ENCODE measurements around the gene CLDN7. TPM values are rescaled to one million over a fixed set of nuclear protein-coding genes. Genes with fewer than 3 reads are reported as not detected.
A peak's percentile ranks its signal among the peaks of the same experiment; 100 is the strongest.

Gene CLDN7
- polyA plus RNA-seq, 1 donor (not counting 4 experiments of a cell fraction or from before 2014, with no cell fraction given) = 6.3 TPM

DNA sequence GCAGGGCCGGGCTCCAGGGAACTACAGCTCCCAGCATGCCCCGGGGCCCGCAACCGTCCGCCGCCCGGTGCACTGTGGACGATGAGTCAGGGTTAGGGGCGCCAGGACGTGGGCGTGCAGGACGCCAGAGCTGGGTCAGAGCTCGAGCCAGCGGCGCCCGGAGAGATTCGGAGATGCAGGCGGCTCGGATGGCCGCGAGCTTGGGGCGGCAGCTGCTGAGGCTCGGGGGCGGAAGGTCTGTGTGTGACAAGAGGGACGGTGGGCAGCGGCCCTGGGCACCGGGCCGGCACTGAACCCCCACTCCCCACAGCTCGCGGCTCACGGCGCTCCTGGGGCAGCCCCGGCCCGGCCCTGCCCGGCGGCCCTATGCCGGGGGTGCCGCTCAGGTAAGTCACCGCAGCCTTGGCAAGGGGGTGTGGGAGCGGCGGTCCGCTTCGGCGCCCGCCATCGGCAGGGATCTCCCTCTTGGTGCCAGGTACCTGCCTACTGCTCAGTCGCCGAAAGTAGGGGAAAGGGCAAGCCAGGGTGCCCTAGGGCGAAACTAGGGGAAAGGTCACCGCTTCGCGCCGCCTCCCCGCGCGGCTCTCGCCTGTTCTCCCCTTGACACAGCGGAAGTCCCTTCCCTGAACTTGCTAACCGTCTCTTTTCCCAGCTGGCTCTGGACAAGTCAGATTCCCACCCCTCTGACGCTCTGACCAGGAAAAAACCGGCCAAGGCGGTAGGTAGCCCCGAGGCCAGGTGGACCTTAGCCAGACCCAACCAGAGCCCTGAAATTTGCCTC lies 42.3 kb downstream of the CLDN7 start, which contains the start of the genes ACADVL and DLG4:
Gene ACADVL, plus strand, starts transcription at position 127 of the 781 bp plus-strand sequence. Its CDS starts 47 bp downstream, at position 174.
Gene DLG4, minus strand, starts transcription at position 25 of the 781 bp plus-strand sequence.
- no peaks in the 10 kb centered on the region for H3K9me1 ChIP-seq (ENCODE audit: control insufficient read depth, extremely low read depth, insufficient read depth, low read length)
- peaks cover 26 to 37% of the 10 kb centered on the region in 2 experiments for H3K36me3 ChIP-seq (ENCODE audit: control insufficient read depth in 2 of 2, extremely low read depth in 1 of 2, insufficient read depth in 2 of 2, low read length in 2 of 2)
- H3K79me2 ChIP-seq (ENCODE audit: control insufficient read depth, insufficient read depth, low read length) = peaks cover 14% of the 10 kb centered on the region
- dilution Hi-C loops (cut with MboI; ENCODE audit: extremely low pct_ligation_motif_present, low sequenced_read_pairs) = no loop called here
- H3K9me3 ChIP-seq (ENCODE audit: control insufficient read depth, low read depth, low read length) = no peaks in the 10 kb centered on the region
- peak; percentile 59 for FAIRE-seq
- no peaks in the 10 kb centered on the region for H3K27me3 ChIP-seq (ENCODE audit: control insufficient read depth, extremely low read depth, insufficient read depth, low read length)
- peaks cover 36% of the 10 kb centered on the region for H3K4me1 ChIP-seq (ENCODE audit: control insufficient read depth, extremely low read depth, insufficient read depth, low read length)
- peak within 1 kb of the TSS; percentile 55 to 74 (median 72) for H3K4me3 ChIP-seq (ENCODE audit: control insufficient read depth in 2 of 3, extremely low read depth in 1 of 3, insufficient read depth in 2 of 3, low read depth in 1 of 3, low read length in 3 of 3)
- H3K9ac ChIP-seq (ENCODE audit: control insufficient read depth, extremely low read depth, insufficient read depth, low read length) = peak within 1 kb of the TSS; percentile 87
- H4K20me1 ChIP-seq (ENCODE audit: control insufficient read depth, extremely low read depth, insufficient read depth, low read length) = peaks cover 5% of the 10 kb centered on the region
- DNase-seq (ENCODE audit: low read depth, low spot score) = no peak
- H3K4me2 ChIP-seq (ENCODE audit: control insufficient read depth, extremely low read depth, insufficient read depth, low read depth, low read length) = peak within 1 kb of the TSS; percentile 88
- H3K27ac ChIP-seq (ENCODE audit: control insufficient read depth, insufficient read depth, low read length) = peak within 1 kb of the TSS; percentile 92
- peak within 1 kb of the TSS; percentile 39 for H2AFZ ChIP-seq (ENCODE audit: control insufficient read depth, low read length)
- TF ChIP-seq, protein P1, sequence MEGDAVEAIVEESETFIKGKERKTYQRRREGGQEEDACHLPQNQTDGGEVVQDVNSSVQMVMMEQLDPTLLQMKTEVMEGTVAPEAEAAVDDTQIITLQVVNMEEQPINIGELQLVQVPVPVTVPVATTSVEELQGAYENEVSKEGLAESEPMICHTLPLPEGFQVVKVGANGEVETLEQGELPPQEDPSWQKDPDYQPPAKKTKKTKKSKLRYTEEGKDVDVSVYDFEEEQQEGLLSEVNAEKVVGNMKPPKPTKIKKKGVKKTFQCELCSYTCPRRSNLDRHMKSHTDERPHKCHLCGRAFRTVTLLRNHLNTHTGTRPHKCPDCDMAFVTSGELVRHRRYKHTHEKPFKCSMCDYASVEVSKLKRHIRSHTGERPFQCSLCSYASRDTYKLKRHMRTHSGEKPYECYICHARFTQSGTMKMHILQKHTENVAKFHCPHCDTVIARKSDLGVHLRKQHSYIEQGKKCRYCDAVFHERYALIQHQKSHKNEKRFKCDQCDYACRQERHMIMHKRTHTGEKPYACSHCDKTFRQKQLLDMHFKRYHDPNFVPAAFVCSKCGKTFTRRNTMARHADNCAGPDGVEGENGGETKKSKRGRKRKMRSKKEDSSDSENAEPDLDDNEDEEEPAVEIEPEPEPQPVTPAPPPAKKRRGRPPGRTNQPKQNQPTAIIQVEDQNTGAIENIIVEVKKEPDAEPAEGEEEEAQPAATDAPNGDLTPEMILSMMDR (optimal IDR thresholded peaks at IDR 0.05 in 1 of 3, IDR thresholded peaks at IDR 0.05 in 1 of 3, conservative IDR thresholded peaks at IDR 0.05 in 1 of 3; ENCODE audit: extremely low read depth in 1 of 3, insufficient read depth in 2 of 3, low read length in 3 of 3) = no peak
- TF ChIP-seq EZH2 (IDR thresholded peaks at IDR 0.05; ENCODE audit: low read length) = no peak

DNA sequence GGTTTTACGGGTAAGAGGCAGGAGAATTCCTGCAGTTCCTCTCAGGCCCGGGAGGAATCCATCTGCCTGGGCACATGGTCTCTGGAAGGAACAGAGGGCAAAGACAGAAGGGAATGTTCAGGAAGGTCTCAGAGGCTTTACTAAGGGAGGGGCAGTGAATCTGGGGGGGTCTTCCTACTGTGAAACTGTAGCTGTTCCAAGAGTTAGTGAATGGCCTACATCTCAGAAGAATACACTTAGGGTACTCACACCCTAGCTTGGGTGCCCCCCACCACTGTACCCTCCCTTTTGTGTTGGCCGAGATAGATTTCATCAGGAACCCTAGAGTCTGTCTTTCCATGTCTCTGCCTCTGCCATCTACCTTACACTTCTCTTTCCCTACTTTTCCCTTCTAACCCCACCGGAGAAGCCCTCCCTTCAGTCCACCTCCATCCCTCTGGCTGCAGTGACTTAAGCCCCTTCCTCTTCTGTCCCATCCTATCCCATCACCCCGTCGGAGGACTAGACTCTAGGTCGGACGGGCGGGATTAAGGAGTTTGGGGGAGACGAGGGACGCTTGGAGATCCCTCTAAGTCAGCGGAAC lies 43.0 kb downstream of the CLDN7 start:
- Histone ChIP-seq H3K9me1 (ENCODE audit: control insufficient read depth, extremely low read depth, insufficient read depth, low read length) (no peaks in the 10 kb centered on the region), H3K9ac (ENCODE audit: control insufficient read depth, extremely low read depth, insufficient read depth, low read length) (peak overlapping the region; percentile 87), H4K20me1 (ENCODE audit: control insufficient read depth, extremely low read depth, insufficient read depth, low read length) (peaks cover 5% of the 10 kb centered on the region), H3K4me2 (ENCODE audit: control insufficient read depth, extremely low read depth, insufficient read depth, low read depth, low read length) (peak overlapping the region; percentile 88), H3K9me3 (ENCODE audit: control insufficient read depth, low read depth, low read length) (no peaks in the 10 kb centered on the region), H2AFZ (ENCODE audit: control insufficient read depth, low read length) (peak overlapping the region; percentile 39), H3K79me2 (ENCODE audit: control insufficient read depth, insufficient read depth, low read length) (peaks cover 14% of the 10 kb centered on the region), H3K36me3 (ENCODE audit: control insufficient read depth in 2 of 2, extremely low read depth in 1 of 2, insufficient read depth in 2 of 2, low read length in 2 of 2) (peaks cover 25 to 30% of the 10 kb centered on the region in 2 experiments), H3K4me1 (ENCODE audit: control insufficient read depth, extremely low read depth, insufficient read depth, low read length) (peaks cover 42% of the 10 kb centered on the region), H3K27ac (ENCODE audit: control insufficient read depth, insufficient read depth, low read length) (peak overlapping the region; percentile 92), H3K27me3 (ENCODE audit: control insufficient read depth, extremely low read depth, insufficient read depth, low read length) (no peaks in the 10 kb centered on the region), H3K4me3 (ENCODE audit: control insufficient read depth in 2 of 3, extremely low read depth in 1 of 3, insufficient read depth in 2 of 3, low read depth in 1 of 3, low read length in 3 of 3) (peak overlapping the region; percentile 55 to 74 (median 72))
- FAIRE-seq (no peak), DNase-seq (ENCODE audit: low read depth, low spot score) (no peak)
- dilution Hi-C loops (cut with MboI; ENCODE audit: extremely low pct_ligation_motif_present, low sequenced_read_pairs) = no loop called here
- no peak for TF ChIP-seq EZH2 (IDR thresholded peaks at IDR 0.05; ENCODE audit: low read length)
- TF ChIP-seq, protein P1 (optimal IDR thresholded peaks at IDR 0.05 in 1 of 3, IDR thresholded peaks at IDR 0.05 in 1 of 3, conservative IDR thresholded peaks at IDR 0.05 in 1 of 3; ENCODE audit: extremely low read depth in 1 of 3, insufficient read depth in 2 of 3, low read length in 3 of 3) = no peak
